ENCODE data around the gene SLIT1.

The SLIT1 gene

DNA sequence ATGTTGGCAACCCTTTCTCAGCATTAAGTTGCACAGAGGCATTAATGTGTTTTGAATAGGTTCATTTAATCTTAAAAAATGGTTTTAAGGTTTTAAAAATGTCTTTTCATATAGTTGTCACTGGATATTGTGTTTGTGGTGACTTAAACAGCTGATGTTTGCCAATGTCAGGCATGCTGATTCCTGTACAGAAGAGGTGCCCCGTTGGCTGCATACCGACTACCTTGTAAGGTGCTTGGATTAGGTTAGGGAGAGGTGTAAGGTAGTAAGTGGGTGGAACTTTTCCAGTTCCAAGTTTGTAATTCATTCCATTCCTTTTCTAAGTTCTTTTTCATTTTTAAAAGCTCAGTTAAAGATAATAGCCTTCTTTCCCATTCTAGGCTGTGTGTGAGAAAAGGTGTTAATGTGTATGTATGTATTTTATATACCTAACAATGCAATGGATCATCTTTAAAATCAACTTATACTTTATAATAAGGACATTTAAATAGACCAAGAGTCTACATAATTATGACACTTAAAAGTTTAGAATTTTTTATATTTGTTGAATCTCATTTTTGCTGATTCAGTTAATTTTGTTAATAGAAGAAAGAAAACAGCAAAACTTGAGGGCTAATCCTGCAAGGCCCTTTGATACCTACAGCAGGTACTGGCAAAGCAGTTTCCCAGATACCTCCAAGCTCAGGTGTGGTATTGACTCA is 198.5 kb downstream of the SLIT1 start:
- Histone ChIP-seq H3K27me3 (ENCODE audit: low read length) (no peaks in the 10 kb centered on the region), H3K9me3 (ENCODE audit: insufficient read depth, low read length) (no peaks in the 10 kb centered on the region), H3K79me2 (ENCODE audit: insufficient read depth, low read length) (no peaks in the 10 kb centered on the region), H3F3A (ENCODE audit: insufficient read depth) (no peaks in the 10 kb centered on the region), H3K4me3 (ENCODE audit: insufficient read depth, low read length, poor library complexity, severe bottlenecking) (no peak overlapping the region), H3K27ac (ENCODE audit: low read depth, low read length) (no peak overlapping the region), H3K4me2 (ENCODE audit: low read depth, low read length, poor library complexity, severe bottlenecking) (no peak overlapping the region), H2AFZ (ENCODE audit: low read depth, low read length, severe bottlenecking) (no peak overlapping the region), H3K9ac (ENCODE audit: low read length) (no peak overlapping the region), H3K36me3 (ENCODE audit: low read length) (no peaks in the 10 kb centered on the region), H3K9me2 (replicated peaks; ENCODE audit: insufficient read depth, low read length) (no peaks in the 10 kb centered on the region), H4K20me1 (ENCODE audit: low read depth, low read length) (no peaks in the 10 kb centered on the region)
- TF ChIP-seq EZH2phosphoT487 (conservative IDR thresholded peaks at IDR 0.05; ENCODE audit: low read length), result no peak
- TF ChIP-seq, protein P1, sequence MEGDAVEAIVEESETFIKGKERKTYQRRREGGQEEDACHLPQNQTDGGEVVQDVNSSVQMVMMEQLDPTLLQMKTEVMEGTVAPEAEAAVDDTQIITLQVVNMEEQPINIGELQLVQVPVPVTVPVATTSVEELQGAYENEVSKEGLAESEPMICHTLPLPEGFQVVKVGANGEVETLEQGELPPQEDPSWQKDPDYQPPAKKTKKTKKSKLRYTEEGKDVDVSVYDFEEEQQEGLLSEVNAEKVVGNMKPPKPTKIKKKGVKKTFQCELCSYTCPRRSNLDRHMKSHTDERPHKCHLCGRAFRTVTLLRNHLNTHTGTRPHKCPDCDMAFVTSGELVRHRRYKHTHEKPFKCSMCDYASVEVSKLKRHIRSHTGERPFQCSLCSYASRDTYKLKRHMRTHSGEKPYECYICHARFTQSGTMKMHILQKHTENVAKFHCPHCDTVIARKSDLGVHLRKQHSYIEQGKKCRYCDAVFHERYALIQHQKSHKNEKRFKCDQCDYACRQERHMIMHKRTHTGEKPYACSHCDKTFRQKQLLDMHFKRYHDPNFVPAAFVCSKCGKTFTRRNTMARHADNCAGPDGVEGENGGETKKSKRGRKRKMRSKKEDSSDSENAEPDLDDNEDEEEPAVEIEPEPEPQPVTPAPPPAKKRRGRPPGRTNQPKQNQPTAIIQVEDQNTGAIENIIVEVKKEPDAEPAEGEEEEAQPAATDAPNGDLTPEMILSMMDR (IDR thresholded peaks at IDR 0.05; ENCODE audit: insufficient read depth, low read length, poor library complexity, severe bottlenecking), result no peak

DNA sequence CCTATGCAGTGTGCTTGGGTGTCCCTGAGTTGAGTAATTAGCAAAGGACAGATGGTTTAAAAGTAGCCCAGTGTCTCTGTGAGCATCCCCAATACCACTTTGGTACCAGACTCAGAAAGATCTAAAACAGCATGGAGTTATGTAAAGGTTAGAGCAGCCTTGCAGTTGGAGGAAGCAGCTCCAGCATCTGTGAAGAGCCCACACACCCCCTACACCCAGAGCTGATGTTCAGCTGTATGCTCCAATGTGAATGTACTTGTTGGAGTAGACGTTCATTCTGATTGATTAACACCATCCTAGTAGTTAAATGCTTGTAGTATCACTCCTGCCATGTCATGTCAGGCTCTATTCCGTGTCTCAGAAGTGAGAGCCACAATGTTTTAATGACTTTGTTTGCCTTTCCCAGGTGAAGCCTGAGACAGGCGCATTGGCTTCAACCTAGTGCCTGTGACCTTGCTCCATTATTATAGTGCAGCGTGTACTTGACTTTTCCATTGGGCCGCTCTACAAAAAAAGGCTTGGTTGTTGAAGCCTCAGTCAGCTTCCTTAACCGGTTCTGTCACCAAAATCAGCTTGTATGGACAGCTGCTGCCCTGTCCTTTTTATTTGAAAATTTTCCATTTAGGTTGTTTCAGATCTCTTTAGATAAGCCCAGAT is 199.4 kb downstream of the SLIT1 start:
- Histone ChIP-seq H3K36me3 (ENCODE audit: low read length) (no peaks in the 10 kb centered on the region), H4K20me1 (ENCODE audit: low read depth, low read length) (no peaks in the 10 kb centered on the region), H3K79me2 (ENCODE audit: insufficient read depth, low read length) (no peaks in the 10 kb centered on the region), H3K9ac (ENCODE audit: low read length) (no peak overlapping the region), H2AFZ (ENCODE audit: low read depth, low read length, severe bottlenecking) (no peak overlapping the region), H3K4me2 (ENCODE audit: low read depth, low read length, poor library complexity, severe bottlenecking) (no peak overlapping the region), H3K4me3 (ENCODE audit: insufficient read depth, low read length, poor library complexity, severe bottlenecking) (no peak overlapping the region), H3K27me3 (ENCODE audit: low read length) (no peaks in the 10 kb centered on the region), H3K9me3 (ENCODE audit: insufficient read depth, low read length) (no peaks in the 10 kb centered on the region), H3F3A (ENCODE audit: insufficient read depth) (no peaks in the 10 kb centered on the region), H3K27ac (ENCODE audit: low read depth, low read length) (no peak overlapping the region), H3K9me2 (replicated peaks; ENCODE audit: insufficient read depth, low read length) (no peaks in the 10 kb centered on the region)
- TF ChIP-seq, protein P1 (IDR thresholded peaks at IDR 0.05; ENCODE audit: insufficient read depth, low read length, poor library complexity, severe bottlenecking), result no peak
- no peak for TF ChIP-seq EZH2phosphoT487 (conservative IDR thresholded peaks at IDR 0.05; ENCODE audit: low read length)

- no peaks in the 10 kb centered on the region for H4K20me1 ChIP-seq (ENCODE audit: low read depth, low read length)
- no peak overlapping the region for H2AFZ ChIP-seq (ENCODE audit: low read depth, low read length, severe bottlenecking)
- TF ChIP-seq, protein P1 (IDR thresholded peaks at IDR 0.05; ENCODE audit: insufficient read depth, low read length, poor library complexity, severe bottlenecking), result no peak
- no peak for TF ChIP-seq EZH2phosphoT487 (conservative IDR thresholded peaks at IDR 0.05; ENCODE audit: low read length)
- H3K9ac ChIP-seq (ENCODE audit: low read length), result no peak overlapping the region
- no peak overlapping the region for H3K27ac ChIP-seq (ENCODE audit: low read depth, low read length)
- H3F3A ChIP-seq (ENCODE audit: insufficient read depth), result no peaks in the 10 kb centered on the region
- no peak overlapping the region for H3K4me2 ChIP-seq (ENCODE audit: low read depth, low read length, poor library complexity, severe bottlenecking)
- no peak overlapping the region for H3K4me3 ChIP-seq (ENCODE audit: insufficient read depth, low read length, poor library complexity, severe bottlenecking)
- H3K9me2 ChIP-seq (replicated peaks; ENCODE audit: insufficient read depth, low read length), result no peaks in the 10 kb centered on the region
- H3K79me2 ChIP-seq (ENCODE audit: insufficient read depth, low read length), result no peaks in the 10 kb centered on the region
- H3K36me3 ChIP-seq (ENCODE audit: low read length), result no peaks in the 10 kb centered on the region
- H3K9me3 ChIP-seq (ENCODE audit: insufficient read depth, low read length), result no peaks in the 10 kb centered on the region
- H3K27me3 ChIP-seq (ENCODE audit: low read length), result no peaks in the 10 kb centered on the region
These were observed 201.1 kb downstream of the SLIT1 start for GRCh38 chr10:96984541-96985131.

All from SU-DHL-6 (cell line).